ENCODE data around the gene CLASP1. TPM values are rescaled to one million over a fixed set of nuclear protein-coding genes. Genes with fewer than 3 reads are reported as not detected.

CLASP1 gene
- total RNA-seq, result 26.7 and 38.6 TPM in 2 replicates

GRCh38 chr2:121649149-121649595, at the start of gene CLASP1:
CLASP1 (minus strand) TSS chr2:121649462; CDS start chr2:121605895, 43,567 bp downstream.

Other genes with a start within 250 kb of the CLASP1 start
- gene RNU4ATAC, start 118.6 kb downstream of the CLASP1 start, total RNA-seq, result not detected in 2 replicates
- gene NIFK, start 87.4 kb upstream of the CLASP1 start, total RNA-seq, result 54.8 and 63.8 TPM in 2 replicates
- 50.8 and 51.2 TPM in 2 replicates for gene TSN, start 106.2 kb upstream of the CLASP1 start, total RNA-seq

All from mammary microvascular endothelial cell (primary cell).